HEK293T (cell line): Measurements from ENCODE around the gene GNG2.

Source experiments
- CTCF ChIA-PET: fragments of 350-600 bp; formaldehyde crosslinking; extraction: SDS; loops from one replicate; lab custom pipeline; 2021; ENCODE audit warnings: antibody characterized with exemption, inconsistent platforms; lab: Yijun Ruan, JAX
- POLR2A ChIA-PET: fragments of 350-600 bp; formaldehyde crosslinking; extraction: SDS; loops from one replicate; lab custom pipeline; 2020; ENCODE audit warnings: antibody characterized with exemption, inconsistent platforms; lab: Yijun Ruan, JAX
- DNase-seq: peaks from one replicate; pipeline ENCODE4 v3.0.0; 2012; ENCODE audit warnings: mixed read lengths; ENCODE audit errors: extremely low spot score
- ARNT ChIP-seq: fragments of 450-650 bp; IDR thresholded peaks from 2 replicates; pipeline ENCODE4 v1.6.1; 2017; ENCODE audit warnings: mild to moderate bottlenecking
- BHLHE40 ChIP-seq: fragments of 450-650 bp; IDR thresholded peaks from 2 replicates; pipeline ENCODE4 v1.6.1; 2016; ENCODE audit warnings: mild to moderate bottlenecking, moderate library complexity, borderline replicate concordance
- CTBP1 ChIP-seq: fragments of 450-650 bp; IDR thresholded peaks from 2 replicates; pipeline ENCODE4 v1.6.1; 2016; ENCODE audit warnings: borderline replicate concordance
- ELF4 ChIP-seq: fragments of 450-650 bp; IDR thresholded peaks from 2 replicates; pipeline ENCODE4 v1.6.1; 2017; ENCODE audit warnings: antibody characterized with exemption
- FOXA1 ChIP-seq: fragments of 450-650 bp; IDR thresholded peaks from 2 replicates; pipeline ENCODE4 v1.6.1; 2016; ENCODE audit warnings: mild to moderate bottlenecking
- FOXK2 ChIP-seq: fragments of 450-650 bp; IDR thresholded peaks from 2 replicates; pipeline ENCODE4 v1.6.1; 2016; ENCODE audit warnings: mild to moderate bottlenecking
- FOXM1 ChIP-seq: fragments of 450-650 bp; IDR thresholded peaks from 2 replicates; pipeline ENCODE4 v1.6.1; 2017; ENCODE audit warnings: mild to moderate bottlenecking, borderline replicate concordance
- HDGF ChIP-seq: fragments of 450-650 bp; IDR thresholded peaks from 2 replicates; pipeline ENCODE4 v1.6.1; 2017; ENCODE audit warnings: antibody characterized with exemption, borderline replicate concordance
- L3MBTL2 ChIP-seq: fragments of 450-650 bp; conservative IDR thresholded peaks from 2 replicates; pipeline ENCODE4 v1.6.1; 2016; ENCODE audit warnings: mild to moderate bottlenecking
- LEF1 ChIP-seq: fragments of 450-650 bp; IDR thresholded peaks from 2 replicates; pipeline ENCODE4 v1.6.1; 2017; ENCODE audit warnings: mild to moderate bottlenecking, borderline replicate concordance
- NFRKB ChIP-seq: fragments of 450-650 bp; IDR thresholded peaks from 2 replicates; pipeline ENCODE4 v1.6.1; 2016; ENCODE audit warnings: mild to moderate bottlenecking, moderate library complexity
- PKNOX1 ChIP-seq: fragments of 450-650 bp; IDR thresholded peaks from 2 replicates; pipeline ENCODE4 v1.6.1; 2016
- SP1 ChIP-seq: fragments of 450-650 bp; IDR thresholded peaks from 2 replicates; pipeline ENCODE4 v1.6.1; 2017
- SUZ12 ChIP-seq: fragments of 450-650 bp; IDR thresholded peaks from 2 replicates; pipeline ENCODE4 v1.6.1; 2016; ENCODE audit warnings: mild to moderate bottlenecking
- TARDBP ChIP-seq: fragments of 450-650 bp; IDR thresholded peaks from 2 replicates; pipeline ENCODE4 v1.6.1; 2016
- ZNF384 ChIP-seq: fragments of 450-650 bp; IDR thresholded peaks from 2 replicates; pipeline ENCODE4 v1.6.1; 2016

Gene GNG2

GRCh38 chr14:51867741-51868140, 7.3 kb downstream of the GNG2 start:
- no peak for DNase-seq
- ChIA-PET POLR2A (no interaction called here), CTCF (interaction anchor here (0.6 kb wide), 1 partner anchor 402 kb away, joined by 5 read pairs; no protein-coding TSS in a partner anchor)
- TF ChIP-seq TARDBP (no peak), BHLHE40 (no peak), ELF4 (no peak)

- ChIA-PET POLR2A (no interaction called here), CTCF (no interaction called here)
- DNase-seq, result no peak
- TF ChIP-seq SP1 (no peak), FOXK2 (no peak), ELF4 (no peak), FOXM1 (no peak), ARNT (no peak), CTBP1 (no peak), HDGF (no peak), TARDBP (no peak)
These were observed 8.0 kb downstream of the GNG2 start for GRCh38 chr14:51868405-51868804.

- no peak for DNase-seq
- ChIA-PET CTCF (interaction anchor here (0.6 kb wide), 1 partner anchor 13 kb away, joined by 3 read pairs; no protein-coding TSS in a partner anchor), POLR2A (no interaction called here)
- TF ChIP-seq CTBP1, result no peak
- no peak for TF ChIP-seq TARDBP
These were observed 9.1 kb downstream of the GNG2 start for GRCh38 chr14:51869411-51870100.

- CTCF ChIA-PET, result no interaction called here
- no peak for DNase-seq
- TF ChIP-seq FOXM1 (no peak), PKNOX1 (no peak), NFRKB (no peak), ZNF384 (no peak), TARDBP (no peak), FOXK2 (no peak), ARNT (no peak), L3MBTL2 (no peak), CTBP1 (no peak), LEF1 (no peak), SP1 (no peak), BHLHE40 (no peak), HDGF (no peak), SUZ12 (no peak), FOXA1 (no peak), ELF4 (no peak)
- POLR2A ChIA-PET, result no interaction called here
These were observed 10.2 kb downstream of the GNG2 start for GRCh38 chr14:51870606-51871005.

- DNase-seq, result no peak
- TF ChIP-seq ZNF384, result no peak
- TF ChIP-seq BHLHE40, result no peak
- no peak for TF ChIP-seq PKNOX1
- POLR2A ChIA-PET, result no interaction called here
- CTCF ChIA-PET, result interaction anchor here (1.4 kb wide), 1 partner anchor 11 kb away, joined by 4 read pairs; no protein-coding TSS in a partner anchor
These were observed 11.4 kb downstream of the GNG2 start for GRCh38 chr14:51871846-51872245.

GRCh38 chr14:51872396-51872795, 12.0 kb downstream of the GNG2 start:
- POLR2A ChIA-PET, result no interaction called here
- CTCF ChIA-PET, result interaction anchor here (1.4 kb wide), 1 partner anchor 11 kb away, joined by 4 read pairs; no protein-coding TSS in a partner anchor
- TF ChIP-seq SP1 (no peak), NFRKB (no peak), ARNT (no peak)
- DNase-seq, result no peak

GRCh38 chr14:51873221-51873893, 12.9 kb downstream of the GNG2 start:
- TF ChIP-seq HDGF, result no peak
- TF ChIP-seq PKNOX1, result no peak
- DNase-seq, result no peak
- ChIA-PET POLR2A (no interaction called here), CTCF (interaction anchor here (1.4 kb wide), 1 partner anchor 12 kb away, joined by 4 read pairs; no protein-coding TSS in a partner anchor)
